Measurements from ENCODE around the gene TFDP2.

DNA sequence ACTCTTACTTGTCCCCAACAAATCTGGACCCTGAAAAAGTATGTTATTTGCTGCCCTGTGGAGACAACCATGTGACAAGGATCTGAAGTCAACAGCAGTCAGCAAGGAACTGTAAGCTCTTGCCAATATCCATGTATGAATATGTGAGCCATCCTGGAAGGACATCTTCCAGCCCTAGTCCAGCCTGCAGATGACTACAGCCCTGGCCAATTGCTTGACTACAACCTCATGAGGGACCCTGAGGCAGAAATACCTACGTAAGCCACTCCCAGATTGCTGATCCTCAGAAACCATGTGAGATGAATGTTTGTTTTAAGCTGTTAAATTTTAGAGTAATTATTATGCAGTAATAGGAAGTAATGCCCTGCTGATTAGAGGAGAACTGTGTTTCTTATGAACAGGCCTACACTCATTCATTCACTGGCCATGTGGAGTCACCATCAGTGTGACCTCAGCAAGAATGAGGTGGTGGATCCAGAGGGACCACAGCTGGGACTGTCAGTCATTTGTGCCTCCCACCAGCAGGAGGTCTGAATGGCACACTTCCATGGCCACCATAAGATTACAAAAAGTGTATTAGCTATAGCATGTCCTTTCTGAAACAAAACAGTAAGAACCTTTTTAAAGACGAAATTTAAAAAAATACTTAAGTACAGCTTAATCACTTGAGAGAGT is 92.6 kb downstream of the TFDP2 start:
- TF ChIP-seq AFF4 (CRISPR knock-in tag; IDR thresholded peaks at IDR 0.05; ENCODE audit: borderline replicate concordance) (no peak), CTCF (IDR thresholded peaks at IDR 0.05) (no peak), ATF1 (CRISPR knock-in tag; IDR thresholded peaks at IDR 0.05) (no peak), ETV6 (CRISPR knock-in tag; IDR thresholded peaks at IDR 0.05) (no peak), MYBL2 (CRISPR knock-in tag; IDR thresholded peaks at IDR 0.05) (no peak)
- TF ChIP-seq, protein P1, sequence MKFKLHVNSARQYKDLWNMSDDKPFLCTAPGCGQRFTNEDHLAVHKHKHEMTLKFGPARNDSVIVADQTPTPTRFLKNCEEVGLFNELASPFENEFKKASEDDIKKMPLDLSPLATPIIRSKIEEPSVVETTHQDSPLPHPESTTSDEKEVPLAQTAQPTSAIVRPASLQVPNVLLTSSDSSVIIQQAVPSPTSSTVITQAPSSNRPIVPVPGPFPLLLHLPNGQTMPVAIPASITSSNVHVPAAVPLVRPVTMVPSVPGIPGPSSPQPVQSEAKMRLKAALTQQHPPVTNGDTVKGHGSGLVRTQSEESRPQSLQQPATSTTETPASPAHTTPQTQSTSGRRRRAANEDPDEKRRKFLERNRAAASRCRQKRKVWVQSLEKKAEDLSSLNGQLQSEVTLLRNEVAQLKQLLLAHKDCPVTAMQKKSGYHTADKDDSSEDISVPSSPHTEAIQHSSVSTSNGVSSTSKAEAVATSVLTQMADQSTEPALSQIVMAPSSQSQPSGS (CRISPR knock-in tag; IDR thresholded peaks at IDR 0.05; ENCODE audit: borderline replicate concordance, low read depth) = no peak
- TF ChIP-seq, protein P2, sequence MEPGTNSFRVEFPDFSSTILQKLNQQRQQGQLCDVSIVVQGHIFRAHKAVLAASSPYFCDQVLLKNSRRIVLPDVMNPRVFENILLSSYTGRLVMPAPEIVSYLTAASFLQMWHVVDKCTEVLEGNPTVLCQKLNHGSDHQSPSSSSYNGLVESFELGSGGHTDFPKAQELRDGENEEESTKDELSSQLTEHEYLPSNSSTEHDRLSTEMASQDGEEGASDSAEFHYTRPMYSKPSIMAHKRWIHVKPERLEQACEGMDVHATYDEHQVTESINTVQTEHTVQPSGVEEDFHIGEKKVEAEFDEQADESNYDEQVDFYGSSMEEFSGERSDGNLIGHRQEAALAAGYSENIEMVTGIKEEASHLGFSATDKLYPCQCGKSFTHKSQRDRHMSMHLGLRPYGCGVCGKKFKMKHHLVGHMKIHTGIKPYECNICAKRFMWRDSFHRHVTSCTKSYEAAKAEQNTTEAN (CRISPR knock-in tag; IDR thresholded peaks at IDR 0.05) = no peak

Data from WTC11 (cell line).